Upper lobe of left lung (tissue), 4 donors: Measurements from ENCODE around the gene BRPF1.

ENCODE experiments used
- CTCF ChIP-seq, 6 experiments: fragments of 450-650 bp in 4 of 6; fragments of 200-600 bp in 2 of 6; sonication (generic) in 2 of 6; IDR thresholded peaks; one replicate each; pipeline ENCODE4 v1.5.1; 2016 to 2019; ENCODE audit warnings: antibody characterized with exemption in 6 of 6
- POLR2A ChIP-seq, 4 donors: fragments of 450-650 bp; IDR thresholded peaks; one replicate each; pipeline ENCODE4 v1.5.1; 2016 to 2017; ENCODE audit warnings: antibody characterized with exemption in 4 of 4, mild to moderate bottlenecking in 2 of 4

DNA sequence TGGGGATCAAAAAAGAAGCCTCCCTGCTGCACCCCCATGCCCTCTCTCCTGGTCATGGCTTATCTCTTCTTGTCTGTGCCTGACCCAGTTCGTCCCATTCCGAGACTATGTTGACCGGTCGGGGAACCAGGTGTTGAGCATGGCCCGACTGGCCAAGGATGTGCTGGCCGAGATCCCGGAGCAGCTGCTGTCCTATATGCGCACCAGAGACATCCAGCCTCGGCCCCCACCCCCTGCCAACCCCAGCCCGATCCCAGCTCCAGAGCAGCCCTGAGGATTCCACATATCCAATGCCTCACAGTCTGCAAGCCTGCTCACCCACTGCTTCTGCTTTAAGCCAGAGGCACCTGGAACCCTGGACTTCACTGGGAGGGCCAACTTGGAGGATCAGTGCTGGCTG, 2.1 kb upstream of the BRPF1 start:
- no peak for TF ChIP-seq CTCF (IDR thresholded peaks at IDR 0.05)
- TF ChIP-seq POLR2A (IDR thresholded peaks at IDR 0.05), result no peak
